ENCODE data around the gene RPUSD1. TPM values are rescaled to one million over a fixed set of nuclear protein-coding genes. Genes with fewer than 3 reads are reported as not detected.

The RPUSD1 gene
- total RNA-seq, 1 experiment from 2014 or later = 63.4 TPM

DNA sequence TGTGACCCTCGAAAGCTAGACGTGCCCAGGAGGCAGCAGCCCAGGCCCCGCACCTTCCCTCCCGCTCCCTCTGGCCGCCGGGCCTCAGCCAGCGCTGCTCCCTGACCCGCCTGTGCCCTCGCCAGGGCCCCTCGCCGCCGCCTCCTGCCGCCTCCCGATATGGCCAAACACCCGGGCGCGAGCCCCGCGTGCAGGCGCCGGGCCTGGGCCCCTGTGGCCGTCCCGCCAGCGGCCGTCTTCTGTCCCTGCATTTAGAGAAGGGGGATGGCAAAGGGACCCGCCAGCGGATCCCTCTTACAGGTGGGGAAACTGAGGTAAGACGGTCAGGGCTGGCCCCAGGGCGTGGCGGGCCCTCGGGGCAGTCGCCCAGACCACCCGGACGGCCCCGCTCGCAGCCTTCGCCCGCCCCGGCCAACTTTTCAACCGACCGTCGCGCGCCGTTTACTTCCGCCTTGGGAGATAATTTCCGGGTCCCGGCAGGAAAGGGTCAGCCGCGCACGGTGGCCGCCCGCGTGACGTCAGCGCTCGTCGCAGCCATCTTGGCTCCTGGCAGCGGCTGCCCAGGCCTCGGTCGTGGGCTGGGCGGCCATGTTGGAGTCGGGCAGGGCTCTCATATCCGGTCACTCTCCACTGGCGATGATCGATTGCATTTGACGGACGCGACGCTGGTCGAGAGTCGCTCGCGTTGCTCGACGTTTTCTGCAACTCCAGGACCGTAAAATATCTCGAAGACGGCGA lies 19.3 kb upstream of the RPUSD1 start:
- peak overlapping the region; percentile 69 for H3K4me3 ChIP-seq (ENCODE audit: insufficient read depth, low read depth, low read length)
- H3K36me3 ChIP-seq (replicated peaks; ENCODE audit: control insufficient read depth, insufficient read depth, low read length) = no peaks in the 10 kb centered on the region
- DNase-seq = peak; percentile 96
- peaks cover 5% of the 10 kb centered on the region; the same call in 1 of the 2 replicates for H3K27me3 ChIP-seq (ENCODE audit: control insufficient read depth, insufficient read depth, low read length)

DNA sequence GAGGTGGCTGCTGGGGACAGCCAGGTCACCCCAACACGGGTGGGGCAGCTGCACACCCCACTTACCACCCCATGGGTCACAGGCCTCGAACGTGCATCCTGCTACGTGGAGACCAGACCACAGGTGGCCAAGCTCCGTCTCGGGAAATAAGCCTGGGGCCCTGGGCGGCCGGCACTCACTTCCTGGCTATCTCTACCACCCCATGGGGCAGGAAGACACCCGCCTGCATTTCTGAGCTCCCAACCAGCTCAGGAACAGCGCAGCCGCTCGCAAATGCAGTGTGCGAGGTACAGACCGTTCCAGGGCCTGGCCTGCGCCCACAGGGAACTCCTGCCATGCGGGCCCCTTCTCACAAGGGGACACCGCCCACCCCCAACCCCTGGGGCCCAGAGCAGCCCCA lies 17.3 kb upstream of the RPUSD1 start:
- Histone ChIP-seq H3K4me3 (ENCODE audit: insufficient read depth, low read depth, low read length) (no peak overlapping the region), H3K27me3 (ENCODE audit: control insufficient read depth, insufficient read depth, low read length) (peaks cover 7% of the 10 kb centered on the region), H3K36me3 (replicated peaks; ENCODE audit: control insufficient read depth, insufficient read depth, low read length) (no peaks in the 10 kb centered on the region)
- no peak for DNase-seq

DNA sequence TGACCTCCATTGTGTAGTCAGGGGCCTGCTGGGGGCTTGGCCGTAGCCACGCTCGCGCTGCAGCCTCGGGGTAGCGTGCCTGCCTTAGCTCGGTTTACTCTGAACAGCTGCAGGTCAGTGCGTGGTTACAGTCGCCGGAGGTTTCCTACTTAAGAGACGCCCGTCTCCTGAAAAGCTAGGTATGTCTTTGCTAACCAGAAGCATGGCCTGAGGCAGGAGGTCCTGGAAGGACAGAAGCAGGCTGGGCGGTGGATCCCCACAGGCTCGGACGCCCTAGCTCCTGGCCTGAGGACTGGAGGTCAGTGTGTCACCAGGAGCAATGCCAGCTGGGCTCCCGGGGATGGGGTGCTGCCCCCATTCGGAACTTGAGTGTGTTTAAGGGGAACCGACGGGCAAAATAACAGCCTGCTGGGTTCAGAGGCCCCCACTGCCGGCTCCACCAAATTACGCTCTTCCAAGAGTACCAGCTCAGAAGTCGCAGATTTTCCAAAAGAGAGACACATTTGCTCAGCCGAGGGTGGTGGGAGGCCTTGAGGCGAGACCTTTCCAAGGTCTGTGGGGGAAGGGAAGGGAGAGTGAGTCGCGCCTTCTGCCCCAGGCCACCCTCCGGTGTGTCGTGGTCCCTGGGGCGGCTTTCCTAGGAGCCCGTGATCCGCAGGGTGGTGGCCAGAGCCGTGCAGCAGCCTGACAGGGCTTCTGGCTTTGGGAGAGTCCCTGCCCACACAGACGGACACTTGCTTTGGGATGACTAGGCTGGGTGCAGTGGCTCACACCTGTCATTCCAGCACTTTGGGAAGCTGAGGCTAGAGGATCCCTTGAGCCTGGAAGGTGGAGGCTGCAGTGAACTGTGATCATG lies 16.2 kb upstream of the RPUSD1 start:
- DNase-seq = peak; percentile 69
- Histone ChIP-seq H3K27me3 (ENCODE audit: control insufficient read depth, insufficient read depth, low read length) (peaks cover 10% of the 10 kb centered on the region), H3K4me3 (ENCODE audit: insufficient read depth, low read depth, low read length) (no peak overlapping the region), H3K36me3 (replicated peaks; ENCODE audit: control insufficient read depth, insufficient read depth, low read length) (no peaks in the 10 kb centered on the region)

DNA sequence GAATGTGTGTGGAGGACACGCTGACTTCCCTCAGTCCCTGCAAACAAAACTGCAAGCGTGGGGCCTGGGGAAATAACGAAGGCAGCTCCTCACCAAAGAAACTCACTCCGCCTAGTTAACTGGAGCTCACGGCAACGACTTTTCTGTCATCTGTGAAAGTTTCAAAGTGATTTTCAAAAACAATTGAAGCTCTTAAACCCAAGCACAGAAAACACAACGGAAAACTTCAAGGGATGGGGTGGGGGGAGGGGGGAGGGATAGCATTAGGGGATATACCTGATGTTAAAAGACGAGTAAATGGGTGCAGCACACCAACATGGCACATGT lies 15.5 kb upstream of the RPUSD1 start:
- DNase-seq = no peak
- peaks cover 12% of the 10 kb centered on the region for H3K27me3 ChIP-seq (ENCODE audit: control insufficient read depth, insufficient read depth, low read length)
- H3K4me3 ChIP-seq (ENCODE audit: insufficient read depth, low read depth, low read length) = no peak overlapping the region
- H3K36me3 ChIP-seq (replicated peaks; ENCODE audit: control insufficient read depth, insufficient read depth, low read length) = no peaks in the 10 kb centered on the region

DNA sequence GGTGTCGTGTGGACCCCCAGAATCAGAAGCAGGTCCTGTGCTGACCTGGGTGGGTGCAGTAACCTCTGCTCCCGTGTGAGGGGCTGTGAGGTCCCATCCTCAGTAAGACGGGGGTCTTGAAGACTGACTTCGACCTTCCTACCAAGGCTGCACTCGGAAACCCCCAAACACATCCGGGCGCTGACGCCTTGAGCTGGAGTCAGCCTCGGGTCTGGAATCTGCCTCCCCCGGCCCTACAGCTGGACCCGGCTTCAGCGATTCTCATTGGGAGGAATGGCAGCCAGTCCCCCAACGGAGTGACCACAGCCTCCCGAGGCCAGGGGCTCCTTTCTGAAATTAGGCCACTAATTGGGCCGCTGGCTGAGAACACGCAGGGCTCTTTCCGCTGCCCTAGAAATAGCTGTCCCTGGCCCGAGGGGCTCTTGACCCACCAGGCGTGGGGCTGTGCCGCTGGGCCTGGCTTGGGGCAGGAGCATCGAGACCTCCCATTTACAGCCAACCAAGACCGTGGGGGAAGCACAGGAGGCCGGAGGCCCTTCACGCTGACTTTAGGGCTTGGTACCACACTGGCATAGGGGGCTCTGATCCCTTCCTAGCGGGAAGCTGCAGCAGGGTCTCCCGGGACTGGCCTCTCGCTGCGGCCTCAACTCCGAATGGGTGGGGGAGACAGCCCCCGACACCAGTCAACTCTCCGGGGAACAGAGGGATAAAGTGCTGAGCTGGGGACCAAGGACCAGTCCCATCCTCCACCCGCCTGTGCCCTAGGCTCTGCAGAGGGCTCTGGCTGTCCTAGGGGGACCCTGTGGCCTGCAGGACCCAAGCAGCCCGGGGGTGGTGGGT lies 15.0 kb upstream of the RPUSD1 start:
- Histone ChIP-seq H3K4me3 (ENCODE audit: insufficient read depth, low read depth, low read length) (no peak overlapping the region), H3K36me3 (replicated peaks; ENCODE audit: control insufficient read depth, insufficient read depth, low read length) (no peaks in the 10 kb centered on the region), H3K27me3 (ENCODE audit: control insufficient read depth, insufficient read depth, low read length) (peaks cover 12% of the 10 kb centered on the region)
- DNase-seq = peak; percentile 73

DNA sequence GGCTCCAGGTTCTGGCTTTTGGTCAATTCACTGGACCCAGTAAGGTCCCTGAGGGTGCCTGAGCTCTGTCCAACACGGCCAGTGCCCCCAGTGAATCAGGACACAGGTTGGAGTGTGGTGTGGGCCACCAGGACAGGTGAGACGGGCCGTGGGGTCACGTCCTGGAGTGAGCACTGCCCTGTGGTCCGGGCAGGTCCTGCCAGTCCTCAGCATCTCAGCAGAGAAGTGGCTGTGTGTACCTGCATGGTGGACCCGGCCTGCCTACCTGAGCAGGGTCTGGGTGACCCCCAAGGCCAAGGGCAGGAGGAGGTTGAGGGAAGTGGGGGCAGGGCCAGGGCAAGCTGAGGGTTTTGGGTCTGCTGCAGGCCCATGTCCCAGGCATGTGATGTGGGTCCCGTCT lies 14.3 kb upstream of the RPUSD1 start:
- peaks cover 2% of the 10 kb centered on the region for H3K36me3 ChIP-seq (replicated peaks; ENCODE audit: control insufficient read depth, insufficient read depth, low read length)
- peaks cover 12% of the 10 kb centered on the region for H3K27me3 ChIP-seq (ENCODE audit: control insufficient read depth, insufficient read depth, low read length)
- DNase-seq = no peak
- H3K4me3 ChIP-seq (ENCODE audit: insufficient read depth, low read depth, low read length) = no peak overlapping the region

DNA sequence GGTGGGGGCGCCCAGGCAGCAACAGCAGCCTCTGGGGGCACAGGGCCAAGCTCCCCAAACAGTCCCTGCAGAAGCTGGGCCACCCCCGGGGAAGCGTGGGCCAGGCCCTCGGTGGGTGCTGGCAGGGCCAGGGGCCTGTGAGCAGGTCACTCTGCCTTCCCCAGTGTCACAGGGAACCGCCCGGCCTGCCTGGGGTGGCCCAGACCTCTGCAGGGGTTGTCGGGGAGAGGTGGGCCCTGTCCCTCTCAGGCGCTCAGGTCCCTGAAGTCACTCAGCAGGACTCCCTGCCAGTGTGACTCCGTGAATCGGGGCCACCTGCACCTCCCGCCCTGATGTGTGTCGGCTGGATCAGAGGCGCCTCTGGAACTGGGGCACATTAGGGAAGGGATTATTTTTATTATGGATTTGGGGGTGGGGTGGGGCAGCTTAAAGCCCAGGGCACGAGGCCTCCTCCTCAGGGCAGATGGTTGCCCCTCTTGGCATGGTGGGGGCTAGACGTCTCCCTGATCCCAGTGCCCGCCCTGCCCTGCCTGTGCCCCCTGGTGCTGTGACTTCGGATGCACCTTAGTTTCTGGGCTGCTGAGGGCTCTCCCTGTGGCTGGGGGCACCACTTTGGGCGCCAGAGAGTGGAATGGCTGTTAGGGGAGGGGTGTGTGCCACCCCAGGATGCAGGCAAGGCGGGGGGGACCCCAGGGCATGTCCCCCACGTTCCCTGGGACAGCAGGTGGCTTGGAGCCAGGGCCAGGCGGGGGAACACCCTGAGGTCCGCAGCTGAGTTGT lies 13.6 kb upstream of the RPUSD1 start:
- Histone ChIP-seq H3K4me3 (ENCODE audit: insufficient read depth, low read depth, low read length) (no peak overlapping the region), H3K27me3 (ENCODE audit: control insufficient read depth, insufficient read depth, low read length) (peaks cover 12% of the 10 kb centered on the region), H3K36me3 (replicated peaks; ENCODE audit: control insufficient read depth, insufficient read depth, low read length) (peaks cover 2% of the 10 kb centered on the region)
- peak; percentile 74 for DNase-seq

DNA sequence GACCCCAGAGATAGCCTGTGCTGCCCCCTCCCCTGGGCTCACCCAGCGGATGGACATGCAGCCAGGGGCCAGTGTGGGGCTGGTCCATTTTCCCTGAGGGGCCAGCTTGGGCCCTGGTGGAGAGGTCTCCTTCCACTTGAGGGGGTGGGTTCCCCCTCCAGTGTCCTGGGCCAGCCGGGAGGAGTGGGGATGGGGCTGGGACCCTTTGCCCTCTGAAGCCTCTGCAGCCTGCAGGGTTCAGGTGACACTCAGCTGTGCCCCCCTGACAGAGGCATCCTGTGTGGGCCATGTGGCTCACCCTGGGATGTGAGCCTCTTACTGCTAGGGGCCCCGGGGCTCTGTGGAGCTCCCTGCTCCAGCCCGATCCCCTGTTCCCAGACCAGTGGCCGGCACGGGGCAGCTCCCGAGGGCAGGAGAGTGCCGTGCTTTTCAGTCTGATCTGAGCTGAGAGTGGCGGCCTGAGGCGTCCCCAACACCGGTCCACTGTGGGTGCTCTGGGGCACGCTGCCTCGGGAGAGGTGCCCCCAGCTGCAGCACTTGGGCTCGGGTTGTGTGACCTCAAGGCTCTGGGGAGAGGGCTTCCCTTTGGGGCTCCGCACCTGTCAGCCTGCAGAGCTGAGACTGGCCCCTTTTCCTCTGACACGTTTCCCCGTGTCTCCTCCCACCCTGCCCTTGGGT lies 12.8 kb upstream of the RPUSD1 start:
- no peak overlapping the region; the same call in 1 of the 2 replicates for H3K4me3 ChIP-seq (ENCODE audit: insufficient read depth, low read depth, low read length)
- peak; percentile 84 for DNase-seq
- H3K27me3 ChIP-seq (ENCODE audit: control insufficient read depth, insufficient read depth, low read length) = peaks cover 12% of the 10 kb centered on the region
- peaks cover 5% of the 10 kb centered on the region for H3K36me3 ChIP-seq (replicated peaks; ENCODE audit: control insufficient read depth, insufficient read depth, low read length)

DNA sequence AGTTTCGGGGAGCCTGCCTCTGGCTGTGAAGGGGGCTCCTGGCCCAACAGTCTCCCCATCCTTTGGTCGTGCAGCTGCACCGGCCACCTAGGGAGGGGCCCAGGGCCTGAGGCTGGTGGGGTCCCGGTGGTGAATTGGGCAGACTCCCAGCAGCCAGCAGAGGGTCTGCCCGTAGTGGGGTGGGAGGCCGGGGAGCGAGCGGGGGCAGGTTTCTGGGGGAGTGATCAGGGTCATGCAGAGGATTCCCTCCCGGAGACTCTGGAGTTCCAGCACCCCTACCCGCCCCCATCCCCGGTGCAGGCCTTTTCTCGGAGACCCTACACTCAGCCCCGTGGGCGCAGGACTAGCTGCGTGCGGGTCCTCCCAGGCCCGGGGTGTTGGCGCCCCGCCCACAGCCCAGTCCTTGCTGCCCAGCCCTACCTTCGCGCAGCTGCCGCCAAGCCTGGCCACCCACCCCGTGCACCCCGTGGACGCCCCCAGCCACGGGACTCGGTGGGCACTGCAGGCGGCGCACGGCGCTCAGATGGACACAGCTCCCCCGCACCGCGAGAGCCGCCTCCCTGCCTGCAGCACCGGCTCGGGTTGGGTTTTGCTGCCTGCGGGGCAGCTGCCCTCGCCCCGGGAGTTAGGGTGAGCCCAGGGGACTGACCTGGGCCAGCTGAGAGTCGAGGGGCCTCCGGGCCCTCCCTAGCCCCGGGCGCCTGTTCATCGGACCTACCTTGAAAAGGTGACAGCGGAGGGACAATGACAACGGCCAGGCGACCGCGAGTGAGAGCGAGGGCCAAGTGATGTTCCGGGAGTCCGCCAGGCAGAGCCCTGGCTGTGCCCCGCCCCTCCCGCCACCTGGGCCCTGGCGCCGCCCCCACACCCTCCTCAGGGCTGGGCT lies 12.0 kb upstream of the RPUSD1 start, which contains the start of gene GNG13:
GNG13 (minus strand) TSS at position 787 of the 886 bp plus-strand sequence. CDS start 1,657 bp downstream, outside the sequence.
- Histone ChIP-seq H3K27me3 (ENCODE audit: control insufficient read depth, insufficient read depth, low read length) (peaks cover 12% of the 10 kb centered on the region), H3K4me3 (ENCODE audit: insufficient read depth, low read depth, low read length) (peak within 1 kb of the TSS; percentile 30), H3K36me3 (replicated peaks; ENCODE audit: control insufficient read depth, insufficient read depth, low read length) (peaks cover 5% of the 10 kb centered on the region)
- peak; percentile 98 for DNase-seq

DNA sequence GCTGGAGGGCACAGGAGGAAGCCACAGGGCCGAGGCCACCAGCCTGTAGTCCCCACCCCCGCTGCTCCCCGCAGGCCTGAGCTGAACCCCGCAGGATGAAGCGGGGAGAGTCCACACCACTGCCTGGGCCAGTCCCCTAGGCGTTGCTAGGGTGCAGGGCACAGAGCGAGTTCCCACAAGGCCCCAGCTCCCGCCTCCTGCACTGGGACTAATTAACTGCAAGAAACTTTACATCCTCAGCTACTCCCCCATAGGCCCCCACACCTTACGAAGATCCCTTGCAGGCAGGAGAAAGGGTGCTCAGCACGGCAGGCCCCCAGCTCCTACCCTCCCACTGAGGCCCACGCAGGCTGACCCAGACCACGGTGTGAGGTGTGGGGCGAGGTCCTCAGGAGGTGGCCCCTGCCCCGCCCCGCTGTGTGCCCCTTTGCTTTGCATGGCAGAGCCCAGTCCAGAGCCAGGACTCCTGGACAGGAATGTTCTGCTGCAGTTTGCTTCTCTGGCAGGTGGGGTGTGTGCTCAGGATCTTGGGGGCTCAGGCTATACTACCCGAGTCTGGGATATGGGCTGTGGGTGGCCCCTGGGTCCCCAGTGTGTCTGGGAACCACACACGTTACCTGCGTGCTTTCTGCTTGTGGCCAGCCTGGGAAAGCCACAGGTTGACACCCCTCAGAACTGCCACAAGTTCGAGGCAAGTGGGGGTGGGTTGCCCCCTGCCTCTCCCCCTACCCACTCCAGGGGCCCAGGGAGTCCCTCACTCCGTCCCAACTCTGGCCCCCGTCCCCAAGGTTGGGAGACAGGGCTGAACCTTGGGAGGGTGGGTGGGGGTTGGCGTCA lies 11.1 kb upstream of the RPUSD1 start:
- DNase-seq = peak; percentile 66
- Histone ChIP-seq H3K36me3 (replicated peaks; ENCODE audit: control insufficient read depth, insufficient read depth, low read length) (peaks cover 5% of the 10 kb centered on the region), H3K27me3 (ENCODE audit: control insufficient read depth, insufficient read depth, low read length) (peaks cover 12% of the 10 kb centered on the region), H3K4me3 (ENCODE audit: insufficient read depth, low read depth, low read length) (no peak overlapping the region)

DNA sequence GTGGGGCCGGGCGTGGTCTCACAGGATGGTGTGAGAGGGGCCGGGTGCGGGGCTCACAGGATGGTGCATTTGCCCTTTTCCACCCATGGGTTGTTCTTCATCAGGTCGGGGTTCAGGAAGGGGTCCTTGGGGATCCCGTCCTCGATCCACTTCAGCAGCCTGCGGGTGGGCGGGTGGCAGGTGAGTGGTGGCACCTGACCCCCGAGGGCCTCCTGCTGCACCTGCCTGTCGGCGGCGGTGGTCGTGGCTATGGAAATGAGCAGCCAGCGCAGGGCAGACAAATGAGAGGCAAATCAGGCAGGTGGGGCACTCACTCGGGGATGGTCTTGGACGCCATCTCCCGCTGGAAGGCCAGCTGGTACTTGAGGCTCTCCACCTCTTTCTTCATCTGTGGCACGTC lies 10.5 kb upstream of the RPUSD1 start:
- Histone ChIP-seq H3K36me3 (replicated peaks; ENCODE audit: control insufficient read depth, insufficient read depth, low read length) (peaks cover 5% of the 10 kb centered on the region), H3K27me3 (ENCODE audit: control insufficient read depth, insufficient read depth, low read length) (peaks cover 12% of the 10 kb centered on the region), H3K4me3 (ENCODE audit: insufficient read depth, low read depth, low read length) (no peak overlapping the region)
- no peak for DNase-seq

DNA sequence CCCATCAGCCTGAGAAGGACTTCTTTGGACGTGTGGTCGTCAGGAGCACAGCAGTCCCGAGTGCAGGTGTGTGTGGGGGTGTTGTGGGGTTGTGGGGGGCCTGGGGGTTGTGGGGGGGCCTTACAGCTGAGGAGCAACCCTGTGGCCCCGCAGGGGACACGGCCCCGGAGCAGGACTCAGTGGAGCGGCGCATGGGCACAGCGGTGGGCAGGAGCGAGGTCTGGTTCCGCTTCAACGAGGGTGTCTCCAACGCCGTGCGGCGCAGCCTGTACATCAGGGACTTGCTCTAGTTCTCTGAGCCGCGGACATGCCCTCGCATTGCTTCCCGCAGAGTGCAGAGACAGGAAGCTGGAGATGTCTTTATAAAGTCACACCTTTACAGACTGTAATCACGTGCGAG lies 9.5 kb upstream of the RPUSD1 start:
- DNase-seq = no peak
- Histone ChIP-seq H3K36me3 (replicated peaks; ENCODE audit: control insufficient read depth, insufficient read depth, low read length) (peaks cover 5% of the 10 kb centered on the region), H3K27me3 (ENCODE audit: control insufficient read depth, insufficient read depth, low read length) (peaks cover 9% of the 10 kb centered on the region), H3K4me3 (ENCODE audit: insufficient read depth, low read depth, low read length) (no peak overlapping the region)

All from H7 (cell line).